Measurements from ENCODE around the gene METAP2. TPM values are rescaled to one million over a fixed set of nuclear protein-coding genes. Genes with fewer than 3 reads are reported as not detected.

Gene METAP2
- total RNA-seq, 4 donors from 2014 or later, result 66.8 to 92.7 (median 74.2) TPM

DNA sequence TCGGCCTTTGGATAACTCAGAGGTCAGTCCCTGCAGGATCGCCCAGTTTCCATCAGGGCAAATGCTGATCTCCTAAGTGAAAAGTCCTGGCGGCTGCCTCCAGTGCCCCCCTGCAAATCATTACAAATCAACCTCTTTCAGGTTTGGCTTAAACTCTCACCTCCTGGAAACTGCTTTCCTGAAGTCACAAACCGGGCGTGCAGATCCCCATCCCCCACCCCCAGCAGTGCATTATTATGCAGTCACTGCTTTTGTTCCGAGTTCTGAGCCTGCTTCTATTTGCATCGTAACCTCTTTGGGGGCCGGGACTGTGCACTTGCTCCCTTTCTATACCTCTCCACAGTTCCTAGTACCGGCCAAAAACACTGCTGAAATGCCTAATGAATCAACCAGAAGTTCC is 77.4 kb downstream of the METAP2 start, which contains the start of gene USP44:
TSS of gene USP44 (minus strand) at position 172 of the 400 bp plus-strand sequence. CDS start 17,220 bp downstream, outside the sequence.
- no peak within 1 kb of the TSS for H3K4me3 ChIP-seq
- WGBS, 2 donors (ENCODE audit: low coverage in 1 of 2), result 46 to 63% methylated on average over 3 to 5 of the region's 9 CpGs
- no peak within 1 kb of the TSS for H3K27ac ChIP-seq
- H3K9me3 ChIP-seq, result no peaks in the 10 kb centered on the region
- H3K27me3 ChIP-seq, result no peaks in the 10 kb centered on the region
- H3K4me1 ChIP-seq, result peaks cover 0 to 15% (median 0%) of the 10 kb centered on the region in 3 donors
- TF ChIP-seq POLR2AphosphoS5 (IDR thresholded peaks at IDR 0.05) (no peak), POLR2A (IDR thresholded peaks at IDR 0.05) (no peak)
- TF ChIP-seq, protein P1, sequence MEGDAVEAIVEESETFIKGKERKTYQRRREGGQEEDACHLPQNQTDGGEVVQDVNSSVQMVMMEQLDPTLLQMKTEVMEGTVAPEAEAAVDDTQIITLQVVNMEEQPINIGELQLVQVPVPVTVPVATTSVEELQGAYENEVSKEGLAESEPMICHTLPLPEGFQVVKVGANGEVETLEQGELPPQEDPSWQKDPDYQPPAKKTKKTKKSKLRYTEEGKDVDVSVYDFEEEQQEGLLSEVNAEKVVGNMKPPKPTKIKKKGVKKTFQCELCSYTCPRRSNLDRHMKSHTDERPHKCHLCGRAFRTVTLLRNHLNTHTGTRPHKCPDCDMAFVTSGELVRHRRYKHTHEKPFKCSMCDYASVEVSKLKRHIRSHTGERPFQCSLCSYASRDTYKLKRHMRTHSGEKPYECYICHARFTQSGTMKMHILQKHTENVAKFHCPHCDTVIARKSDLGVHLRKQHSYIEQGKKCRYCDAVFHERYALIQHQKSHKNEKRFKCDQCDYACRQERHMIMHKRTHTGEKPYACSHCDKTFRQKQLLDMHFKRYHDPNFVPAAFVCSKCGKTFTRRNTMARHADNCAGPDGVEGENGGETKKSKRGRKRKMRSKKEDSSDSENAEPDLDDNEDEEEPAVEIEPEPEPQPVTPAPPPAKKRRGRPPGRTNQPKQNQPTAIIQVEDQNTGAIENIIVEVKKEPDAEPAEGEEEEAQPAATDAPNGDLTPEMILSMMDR (IDR thresholded peaks at IDR 0.05), result no peak
- H3K36me3 ChIP-seq, result no peaks in the 10 kb centered on the region
- ATAC-seq, result no peak

GRCh38 chr12:95551913-95552516 is 78.1 kb downstream of the METAP2 start:
- no peaks in the 10 kb centered on the region for H3K9me3 ChIP-seq
- TF ChIP-seq POLR2AphosphoS5 (IDR thresholded peaks at IDR 0.05) (no peak), EP300 (IDR thresholded peaks at IDR 0.05) (no peak), POLR2A (IDR thresholded peaks at IDR 0.05) (no peak)
- TF ChIP-seq, protein P1 (IDR thresholded peaks at IDR 0.05), result no peak
- peaks cover 0 to 15% (median 0%) of the 10 kb centered on the region in 3 donors for H3K4me1 ChIP-seq
- ATAC-seq, result no peak
- H3K27me3 ChIP-seq, result no peaks in the 10 kb centered on the region
- no peak overlapping the region for H3K4me3 ChIP-seq
- no peaks in the 10 kb centered on the region for H3K36me3 ChIP-seq
- 64 to 75% methylated on average over 7 of the region's 7 CpGs for WGBS, 2 donors (ENCODE audit: low coverage in 1 of 2)
- no peak overlapping the region for H3K27ac ChIP-seq

DNA sequence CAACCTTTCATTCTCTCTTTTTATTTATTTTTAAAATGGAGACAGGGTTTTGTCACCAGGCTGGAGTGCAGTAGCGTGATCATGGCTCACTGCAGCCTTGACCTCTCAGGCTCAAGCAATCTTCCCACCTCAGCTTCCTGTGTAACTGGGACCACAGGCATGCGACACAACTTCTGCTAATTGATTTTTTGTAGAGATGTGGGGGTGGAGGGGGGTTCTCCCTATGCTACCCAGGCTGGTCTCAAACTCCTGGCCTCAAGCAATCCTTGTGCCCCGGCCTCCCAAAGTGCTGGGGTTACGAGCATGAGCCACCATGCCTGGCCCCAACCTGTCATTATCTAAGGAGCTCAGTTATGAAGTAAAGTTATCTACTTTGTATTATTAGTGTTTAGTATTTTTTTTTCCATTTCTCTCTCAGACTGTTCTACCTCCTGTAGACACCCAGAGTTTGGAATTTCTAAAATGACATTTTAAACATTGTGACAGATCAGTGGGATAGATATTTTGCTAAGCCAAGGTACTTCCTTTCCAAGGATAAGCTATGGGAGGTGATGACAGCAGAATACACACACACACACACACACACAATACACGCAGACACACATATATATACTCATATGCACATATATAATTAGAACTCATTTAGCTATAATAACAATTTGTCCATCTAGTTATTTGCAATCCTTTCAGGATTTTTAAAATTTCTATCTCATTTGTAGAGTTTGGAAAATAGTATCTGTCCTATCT is 79.4 kb downstream of the METAP2 start:
- TF ChIP-seq EP300 (IDR thresholded peaks at IDR 0.05) (no peak), POLR2A (IDR thresholded peaks at IDR 0.05) (no peak), POLR2AphosphoS5 (IDR thresholded peaks at IDR 0.05) (no peak)
- TF ChIP-seq, protein P1 (IDR thresholded peaks at IDR 0.05), result no peak
- Histone ChIP-seq H3K36me3 (no peaks in the 10 kb centered on the region), H3K27me3 (no peaks in the 10 kb centered on the region), H3K27ac (no peak overlapping the region), H3K9me3 (no peaks in the 10 kb centered on the region), H3K4me1 (peaks cover 0 to 1% (median 0%) of the 10 kb centered on the region in 3 donors), H3K4me3 (no peak overlapping the region)
- ATAC-seq, result no peak
- WGBS, 2 donors (ENCODE audit: low coverage in 1 of 2), result 82 to 91% methylated on average over 3 to 5 of the region's 5 CpGs

DNA sequence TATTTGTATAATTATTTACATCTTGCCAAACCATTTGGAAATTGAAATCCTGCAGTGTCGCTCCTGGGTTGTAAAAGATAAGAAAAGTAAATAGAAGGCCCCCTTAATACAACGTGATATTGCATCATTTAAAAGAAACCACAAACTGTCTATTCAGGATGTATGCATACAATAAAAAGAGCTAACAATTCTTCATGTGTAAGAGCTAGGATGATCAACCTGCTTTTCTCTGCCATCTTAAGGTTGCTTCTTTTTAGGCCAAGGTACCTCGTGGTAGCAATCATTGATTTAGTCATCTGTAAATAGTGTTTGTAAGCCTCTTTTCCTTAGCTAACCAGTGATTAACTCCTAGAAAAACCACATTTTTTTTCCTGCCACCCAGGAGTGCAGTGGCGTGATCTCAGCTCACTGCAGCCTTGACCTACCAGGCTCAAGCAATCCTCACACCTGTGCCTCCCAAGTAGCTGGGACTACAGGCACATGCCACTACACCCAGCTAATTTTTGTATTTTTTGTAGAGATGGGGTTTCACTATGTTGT is 80.7 kb downstream of the METAP2 start:
- Histone ChIP-seq H3K36me3 (no peaks in the 10 kb centered on the region), H3K9me3 (no peaks in the 10 kb centered on the region), H3K27me3 (no peaks in the 10 kb centered on the region), H3K4me3 (no peak overlapping the region), H3K4me1 (no peaks in the 10 kb centered on the region), H3K27ac (no peak overlapping the region)
- ATAC-seq, result no peak
- TF ChIP-seq, protein P1 (IDR thresholded peaks at IDR 0.05), result no peak
- TF ChIP-seq POLR2A (IDR thresholded peaks at IDR 0.05) (no peak), POLR2AphosphoS5 (IDR thresholded peaks at IDR 0.05) (no peak), EP300 (IDR thresholded peaks at IDR 0.05) (no peak)
- 55 to 58% methylated on average over 4 of the region's 4 CpGs for WGBS, 2 donors (ENCODE audit: low coverage in 1 of 2)
